Measurements from ENCODE around the gene ZPR1. TPM values are rescaled to one million over a fixed set of nuclear protein-coding genes. Genes with fewer than 3 reads are reported as not detected.

ZPR1 gene
- total and polyA plus RNA-seq, 12 donors: 10.5 to 63.6 (median 28.1) TPM

Other genes starting within 250 kb of the ZPR1 start
- gene BUD13, start 15.0 kb downstream of the ZPR1 start, total RNA-seq: 10 to 100 TPM in 6 of 9 donors, 1 to 10 TPM in 3; 7.5 to 20.4 (median 11.1) TPM
- gene BUD13, start 15.0 kb downstream of the ZPR1 start, polyA plus RNA-seq: 10 to 100 TPM; 11.1 to 14.3 (median 12.5) TPM
- under 1 TPM in 3 of 9 donors, not detected in 6; 0.11 to 0.54 (median 0.11) TPM for gene APOA5, start 3.9 kb upstream of the ZPR1 start, total RNA-seq
- not detected for gene APOA5, start 3.9 kb upstream of the ZPR1 start, polyA plus RNA-seq
- 1 to 10 TPM in 1 of 9 donors, not detected in 8; 1.1 TPM for gene APOA4, start 35.3 kb upstream of the ZPR1 start, total RNA-seq
- under 1 TPM in 1 of 3 donors, not detected in 2; 0.17 TPM for gene APOA4, start 35.3 kb upstream of the ZPR1 start, polyA plus RNA-seq
- 1 to 10 TPM in 2 of 9 donors, under 1 TPM in 2, not detected in 5; 0.22 to 3.1 (median 1.9) TPM for gene APOC3, start 41.9 kb upstream of the ZPR1 start, total RNA-seq
- gene APOC3, start 41.9 kb upstream of the ZPR1 start, polyA plus RNA-seq: 1 to 10 TPM in 2 of 3 donors, under 1 TPM in 1; 0.20 to 1.6 (median 1.0) TPM
- gene APOA1, start 49.6 kb upstream of the ZPR1 start, total RNA-seq: 100 to 1,000 TPM in 1 of 9 donors, 1 to 10 TPM in 3, under 1 TPM in 1, not detected in 4; 0.28 to 691 (median 2.3) TPM
- 1 to 10 TPM in 2 of 3 donors, under 1 TPM in 1; 0.62 to 7.2 (median 6.1) TPM for gene APOA1, start 49.6 kb upstream of the ZPR1 start, polyA plus RNA-seq

Measured in adrenal gland (tissue), 12 donors.